Neural cell (in vitro differentiated cells): ENCODE data around the gene DGKI. TPM values are rescaled to one million over a fixed set of nuclear protein-coding genes. Genes with fewer than 3 reads are reported as not detected.

Experiments used
- H2AFZ ChIP-seq: fragments of 200-600, 300-800 bp; sonication (generic), shearing (Covaris generic); 2 replicates; pipeline ENCODE4 v1.6.0; 2014; ENCODE audit warnings: low read depth, mild to moderate bottlenecking, antibody characterized with exemption, low read length, moderate library complexity
- H3F3A ChIP-seq: fragments of 200-600 bp; shearing (Covaris generic); 2 replicates; pipeline ENCODE4 v1.6.1; 2016; ENCODE audit warnings: mild to moderate bottlenecking, moderate library complexity, mixed read lengths, antibody characterized with exemption, low read length; ENCODE audit not compliant: insufficient read depth, poor library complexity, severe bottlenecking
- H3K27ac ChIP-seq: fragments of 200-600, 300-800 bp; sonication (generic), shearing (Covaris generic); 2 replicates; pipeline ENCODE4 v1.5.1; 2014; ENCODE audit warnings: mild to moderate bottlenecking, low read length, moderate library complexity
- H3K27me3 ChIP-seq: fragments of 300-800, 200-600 bp; sonication (generic), shearing (Covaris generic); 2 replicates; pipeline ENCODE4 v1.6.0; 2014; ENCODE audit warnings: mild to moderate bottlenecking, low read depth, low read length, moderate library complexity; ENCODE audit not compliant: insufficient read depth
- H3K36me3 ChIP-seq: fragments of 300-800, 200-600 bp; sonication (generic), shearing (Covaris generic); 2 replicates; pipeline ENCODE4 v1.5.1; 2014; ENCODE audit warnings: mild to moderate bottlenecking, antibody characterized with exemption, low read length, moderate library complexity; ENCODE audit not compliant: insufficient read depth
- H3K4me2 ChIP-seq: fragments of 300-800, 200-600 bp; sonication (generic), shearing (Covaris generic); 2 replicates; pipeline ENCODE4 v1.6.0; 2014; ENCODE audit warnings: mild to moderate bottlenecking, low read length
- H3K4me3 ChIP-seq: fragments of 300-800, 200-600 bp; sonication (generic), shearing (Covaris generic); 2 replicates; pipeline ENCODE4 v1.5.1; 2014; ENCODE audit warnings: mild to moderate bottlenecking, low read length, moderate library complexity
- H3K79me2 ChIP-seq: fragments of 200-600 bp; shearing (Covaris generic); replicated peaks from 2 replicates; pipeline ENCODE4 v1.6.0; 2014; ENCODE audit warnings: mild to moderate bottlenecking, low read length, moderate library complexity; ENCODE audit not compliant: insufficient read depth
- H3K9ac ChIP-seq: fragments of 300-800, 200-600 bp; sonication (generic), shearing (Covaris generic); 2 replicates; pipeline ENCODE4 v1.6.1; 2016; ENCODE audit warnings: mild to moderate bottlenecking, low read length, mixed read lengths
- H3K9me2 ChIP-seq: fragments of 200-600 bp; shearing (Covaris generic); 2 replicates; pipeline ENCODE4 v1.6.1; 2016; ENCODE audit warnings: mild to moderate bottlenecking, low read length, mixed read lengths; ENCODE audit not compliant: insufficient read depth
- H3K9me3 ChIP-seq: fragments of 200-600, 300-800 bp; sonication (generic), shearing (Covaris generic); 2 replicates; pipeline ENCODE4 v1.6.1; 2016; ENCODE audit warnings: mild to moderate bottlenecking, mixed run types, low read length, moderate library complexity, mixed read lengths
- H4K20me1 ChIP-seq: fragments of 200-600 bp; shearing (Covaris generic); 2 replicates; pipeline ENCODE4 v1.6.1; 2016; ENCODE audit warnings: mild to moderate bottlenecking, mixed run types; ENCODE audit not compliant: insufficient read depth
- EP300 ChIP-seq: fragments of 450-650 bp; conservative IDR thresholded peaks from 2 replicates; pipeline ENCODE4 v1.6.1; 2014; ENCODE audit warnings: antibody characterized with exemption, mild to moderate bottlenecking, moderate library complexity; ENCODE audit not compliant: poor library complexity, severe bottlenecking
- EZH2 ChIP-seq: fragments of 200-600, 300-800 bp; shearing (Covaris generic), sonication (generic); IDR thresholded peaks from 2 replicates; pipeline ENCODE4 v1.6.1; 2014; ENCODE audit warnings: antibody characterized with exemption, low read length, borderline replicate concordance, mild to moderate bottlenecking; ENCODE audit not compliant: insufficient read depth, poor library complexity, severe bottlenecking
- MXI1 ChIP-seq: fragments of 450-650 bp; conservative IDR thresholded peaks from 2 replicates; pipeline ENCODE4 v1.6.1; 2014; ENCODE audit warnings: antibody characterized with exemption, mild to moderate bottlenecking; ENCODE audit not compliant: poor library complexity, severe bottlenecking
- POLR2AphosphoS5 ChIP-seq: IDR thresholded peaks from 2 replicates; pipeline ENCODE4 v1.6.1; 2012
- RAD21 ChIP-seq: fragments of 450-650 bp; conservative IDR thresholded peaks from 2 replicates; pipeline ENCODE4 v1.6.1; 2014; ENCODE audit warnings: antibody characterized with exemption, mild to moderate bottlenecking, moderate library complexity
- SMC3 ChIP-seq: fragments of 450-650 bp; conservative IDR thresholded peaks from 2 replicates; pipeline ENCODE4 v1.6.1; 2014; ENCODE audit warnings: antibody characterized with exemption, mild to moderate bottlenecking, moderate library complexity; ENCODE audit not compliant: poor library complexity
- TAF1 ChIP-seq: IDR thresholded peaks from 2 replicates; pipeline ENCODE4 v1.6.1; 2012; ENCODE audit warnings: low read depth
- polyA plus RNA-seq: library from polyadenylated mRNA; depleted of rRNA; stranded (reverse); fragments of >200 nt; gene quantifications from 2 replicates; pipeline ENCODE4 v1.2.3, GENCODE V29; 2014
- TF ChIP-seq, protein P1 (sequence below): IDR thresholded peaks from 2 replicates; pipeline ENCODE4 v1.6.1; 2012; ENCODE audit warnings: borderline replicate concordance
- TF ChIP-seq, protein P2 (sequence below): fragments of 450-650 bp; IDR thresholded peaks from 2 replicates; pipeline ENCODE4 v1.5.1; 2014; ENCODE audit warnings: antibody characterized with exemption, mild to moderate bottlenecking, moderate library complexity; ENCODE audit not compliant: poor library complexity, severe bottlenecking

The DGKI gene
- polyA plus RNA-seq, 1 donor from 2014 or later = 15.8 TPM

DNA sequence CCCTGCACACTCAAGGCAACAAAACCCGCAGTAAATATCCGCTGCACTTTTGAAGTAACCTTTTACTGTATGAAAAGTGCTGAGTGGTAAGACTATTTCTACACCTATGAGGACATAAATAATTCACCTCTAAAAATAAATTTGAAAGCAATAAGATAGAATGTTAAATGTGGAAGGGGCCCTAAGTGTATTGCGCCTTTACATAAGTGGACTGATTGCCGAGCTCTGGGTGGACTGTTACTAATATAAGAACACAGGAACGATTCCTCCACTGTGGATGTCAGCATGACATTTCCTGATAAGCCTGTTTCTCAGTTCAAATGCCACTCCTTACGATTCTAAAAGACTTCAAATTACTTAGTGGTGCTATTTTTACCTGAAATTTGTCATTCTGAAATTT is 311.2 kb downstream of the DGKI start:
- TF ChIP-seq EP300 (no peak), POLR2AphosphoS5 (no peak), EZH2 (no peak)
- TF ChIP-seq, protein P1, sequence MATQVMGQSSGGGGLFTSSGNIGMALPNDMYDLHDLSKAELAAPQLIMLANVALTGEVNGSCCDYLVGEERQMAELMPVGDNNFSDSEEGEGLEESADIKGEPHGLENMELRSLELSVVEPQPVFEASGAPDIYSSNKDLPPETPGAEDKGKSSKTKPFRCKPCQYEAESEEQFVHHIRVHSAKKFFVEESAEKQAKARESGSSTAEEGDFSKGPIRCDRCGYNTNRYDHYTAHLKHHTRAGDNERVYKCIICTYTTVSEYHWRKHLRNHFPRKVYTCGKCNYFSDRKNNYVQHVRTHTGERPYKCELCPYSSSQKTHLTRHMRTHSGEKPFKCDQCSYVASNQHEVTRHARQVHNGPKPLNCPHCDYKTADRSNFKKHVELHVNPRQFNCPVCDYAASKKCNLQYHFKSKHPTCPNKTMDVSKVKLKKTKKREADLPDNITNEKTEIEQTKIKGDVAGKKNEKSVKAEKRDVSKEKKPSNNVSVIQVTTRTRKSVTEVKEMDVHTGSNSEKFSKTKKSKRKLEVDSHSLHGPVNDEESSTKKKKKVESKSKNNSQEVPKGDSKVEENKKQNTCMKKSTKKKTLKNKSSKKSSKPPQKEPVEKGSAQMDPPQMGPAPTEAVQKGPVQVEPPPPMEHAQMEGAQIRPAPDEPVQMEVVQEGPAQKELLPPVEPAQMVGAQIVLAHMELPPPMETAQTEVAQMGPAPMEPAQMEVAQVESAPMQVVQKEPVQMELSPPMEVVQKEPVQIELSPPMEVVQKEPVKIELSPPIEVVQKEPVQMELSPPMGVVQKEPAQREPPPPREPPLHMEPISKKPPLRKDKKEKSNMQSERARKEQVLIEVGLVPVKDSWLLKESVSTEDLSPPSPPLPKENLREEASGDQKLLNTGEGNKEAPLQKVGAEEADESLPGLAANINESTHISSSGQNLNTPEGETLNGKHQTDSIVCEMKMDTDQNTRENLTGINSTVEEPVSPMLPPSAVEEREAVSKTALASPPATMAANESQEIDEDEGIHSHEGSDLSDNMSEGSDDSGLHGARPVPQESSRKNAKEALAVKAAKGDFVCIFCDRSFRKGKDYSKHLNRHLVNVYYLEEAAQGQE = no peak
- no peaks in the 10 kb centered on the region for H3K36me3 ChIP-seq
- no peak overlapping the region for H2AFZ ChIP-seq
- H3K4me2 ChIP-seq = no peak overlapping the region
- H4K20me1 ChIP-seq = no peaks in the 10 kb centered on the region
- no peaks in the 10 kb centered on the region for H3F3A ChIP-seq
- no peaks in the 10 kb centered on the region for H3K27me3 ChIP-seq
- no peaks in the 10 kb centered on the region for H3K9me3 ChIP-seq
- no peaks in the 10 kb centered on the region for H3K9me2 ChIP-seq
- no peaks in the 10 kb centered on the region for H3K79me2 ChIP-seq
- H3K27ac ChIP-seq = no peak overlapping the region
- no peak overlapping the region for H3K9ac ChIP-seq
- no peak overlapping the region for H3K4me3 ChIP-seq

DNA sequence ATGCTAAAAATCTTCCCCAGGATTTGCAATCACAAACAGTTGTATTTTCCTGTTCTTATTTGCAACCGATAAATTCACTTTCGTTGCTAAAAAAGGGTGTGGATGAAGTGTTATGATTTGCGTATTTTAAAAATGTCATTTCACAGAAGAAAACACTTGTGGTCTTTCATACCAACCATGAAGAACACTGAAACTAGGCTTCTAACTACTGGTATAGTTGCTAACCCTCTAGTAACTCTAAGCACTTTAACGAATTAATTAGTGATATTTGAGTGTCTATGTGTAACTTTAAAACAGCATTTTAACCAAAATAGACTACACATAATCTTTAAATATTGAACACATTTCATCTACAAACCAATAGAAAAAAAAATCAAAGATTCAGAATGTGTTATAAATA is 315.1 kb downstream of the DGKI start:
- no peaks in the 10 kb centered on the region for H3F3A ChIP-seq
- H3K9me2 ChIP-seq = no peaks in the 10 kb centered on the region
- H2AFZ ChIP-seq = no peak overlapping the region
- H3K36me3 ChIP-seq = no peaks in the 10 kb centered on the region
- H3K79me2 ChIP-seq = no peaks in the 10 kb centered on the region
- H3K9ac ChIP-seq = no peak overlapping the region
- no peak overlapping the region for H3K27ac ChIP-seq
- H4K20me1 ChIP-seq = no peaks in the 10 kb centered on the region
- H3K4me3 ChIP-seq = no peak overlapping the region
- H3K9me3 ChIP-seq = no peaks in the 10 kb centered on the region
- H3K27me3 ChIP-seq = no peaks in the 10 kb centered on the region
- TF ChIP-seq POLR2AphosphoS5 (no peak), SMC3 (no peak), MXI1 (no peak), TAF1 (no peak), EP300 (no peak), EZH2 (no peak), RAD21 (no peak)
- TF ChIP-seq, protein P1 = no peak
- TF ChIP-seq, protein P2, sequence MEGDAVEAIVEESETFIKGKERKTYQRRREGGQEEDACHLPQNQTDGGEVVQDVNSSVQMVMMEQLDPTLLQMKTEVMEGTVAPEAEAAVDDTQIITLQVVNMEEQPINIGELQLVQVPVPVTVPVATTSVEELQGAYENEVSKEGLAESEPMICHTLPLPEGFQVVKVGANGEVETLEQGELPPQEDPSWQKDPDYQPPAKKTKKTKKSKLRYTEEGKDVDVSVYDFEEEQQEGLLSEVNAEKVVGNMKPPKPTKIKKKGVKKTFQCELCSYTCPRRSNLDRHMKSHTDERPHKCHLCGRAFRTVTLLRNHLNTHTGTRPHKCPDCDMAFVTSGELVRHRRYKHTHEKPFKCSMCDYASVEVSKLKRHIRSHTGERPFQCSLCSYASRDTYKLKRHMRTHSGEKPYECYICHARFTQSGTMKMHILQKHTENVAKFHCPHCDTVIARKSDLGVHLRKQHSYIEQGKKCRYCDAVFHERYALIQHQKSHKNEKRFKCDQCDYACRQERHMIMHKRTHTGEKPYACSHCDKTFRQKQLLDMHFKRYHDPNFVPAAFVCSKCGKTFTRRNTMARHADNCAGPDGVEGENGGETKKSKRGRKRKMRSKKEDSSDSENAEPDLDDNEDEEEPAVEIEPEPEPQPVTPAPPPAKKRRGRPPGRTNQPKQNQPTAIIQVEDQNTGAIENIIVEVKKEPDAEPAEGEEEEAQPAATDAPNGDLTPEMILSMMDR = no peak
- H3K4me2 ChIP-seq = no peak overlapping the region
